ENCODE results near the gene SCARF2. TPM values are rescaled to one million over a fixed set of nuclear protein-coding genes. Genes with fewer than 3 reads are reported as not detected.

The SCARF2 gene
- total and polyA plus RNA-seq, 2 experiments from 2014 or later = 7.9 to 45.6 TPM

GRCh38 chr22:20401376-20402014 lies 36.1 kb downstream of the SCARF2 start:
- TF ChIP-seq EZH2phosphoT487 (IDR thresholded peaks at IDR 0.05; ENCODE audit: insufficient read depth, low read depth) (no peak), EZH2 (IDR thresholded peaks at IDR 0.05; ENCODE audit: insufficient read depth, poor library complexity, severe bottlenecking) (no peak)
- Histone ChIP-seq H2AFZ (no peak overlapping the region), H3K4me2 (ENCODE audit: unreplicated experiment) (no peak overlapping the region), H3K79me2 (ENCODE audit: insufficient read depth) (peaks cover 32% of the 10 kb centered on the region), H4K20me1 (ENCODE audit: insufficient read depth) (no peaks in the 10 kb centered on the region), H3K36me3 (ENCODE audit: low read depth) (no peaks in the 10 kb centered on the region), H3K4me3 (no peak overlapping the region), H3K9me2 (ENCODE audit: insufficient read depth) (no peaks in the 10 kb centered on the region), H3K4me1 (ENCODE audit: insufficient read depth) (peaks cover under 1% of the 10 kb centered on the region; the same call in 1 of the 2 replicates), H3K9me3 (ENCODE audit: low read depth) (no peaks in the 10 kb centered on the region), H3F3A (ENCODE audit: insufficient read depth) (peaks cover 11% of the 10 kb centered on the region), H3K27me3 (replicated peaks; ENCODE audit: insufficient read depth) (no peaks in the 10 kb centered on the region), H3K9ac (no peak overlapping the region), H3K27ac (no peak overlapping the region)
- 98 to 99% methylated on average over 8 to 13 of the region's 13 CpGs for WGBS, 2 experiments (ENCODE audit: low coverage in 1 of 2, low lambda C conversion rate in 2 of 2, missing lambda C conversion rate in 2 of 2)
- DNase-seq = no peak
- in situ Hi-C loops (cut with MboI) = no loop called here

- Histone ChIP-seq H4K20me1 (ENCODE audit: insufficient read depth) (no peaks in the 10 kb centered on the region), H3K4me2 (ENCODE audit: unreplicated experiment) (no peak overlapping the region), H3K4me3 (no peak overlapping the region), H3K9me3 (ENCODE audit: low read depth) (no peaks in the 10 kb centered on the region), H3K4me1 (ENCODE audit: insufficient read depth) (peaks cover 4% of the 10 kb centered on the region; the same call in 1 of the 2 replicates), H3K79me2 (ENCODE audit: insufficient read depth) (peaks cover 32% of the 10 kb centered on the region), H3K27ac (no peak overlapping the region), H2AFZ (no peak overlapping the region), H3K36me3 (ENCODE audit: low read depth) (no peaks in the 10 kb centered on the region), H3F3A (ENCODE audit: insufficient read depth) (peaks cover 18% of the 10 kb centered on the region), H3K9ac (no peak overlapping the region), H3K27me3 (replicated peaks; ENCODE audit: insufficient read depth) (no peaks in the 10 kb centered on the region), H3K9me2 (ENCODE audit: insufficient read depth) (no peaks in the 10 kb centered on the region)
- in situ Hi-C loops (cut with MboI) = no loop called here
- DNase-seq = no peak
- WGBS, 2 experiments (ENCODE audit: low coverage in 1 of 2, low lambda C conversion rate in 2 of 2, missing lambda C conversion rate in 2 of 2) = 90 to 93% methylated on average over 14 to 15 of the region's 15 CpGs
- no peak for TF ChIP-seq EZH2 (IDR thresholded peaks at IDR 0.05; ENCODE audit: insufficient read depth, poor library complexity, severe bottlenecking)
- no peak for TF ChIP-seq EZH2phosphoT487 (IDR thresholded peaks at IDR 0.05; ENCODE audit: insufficient read depth, low read depth)
Observed at GRCh38 chr22:20400606-20401375, 36.8 kb downstream of the SCARF2 start.

DNA sequence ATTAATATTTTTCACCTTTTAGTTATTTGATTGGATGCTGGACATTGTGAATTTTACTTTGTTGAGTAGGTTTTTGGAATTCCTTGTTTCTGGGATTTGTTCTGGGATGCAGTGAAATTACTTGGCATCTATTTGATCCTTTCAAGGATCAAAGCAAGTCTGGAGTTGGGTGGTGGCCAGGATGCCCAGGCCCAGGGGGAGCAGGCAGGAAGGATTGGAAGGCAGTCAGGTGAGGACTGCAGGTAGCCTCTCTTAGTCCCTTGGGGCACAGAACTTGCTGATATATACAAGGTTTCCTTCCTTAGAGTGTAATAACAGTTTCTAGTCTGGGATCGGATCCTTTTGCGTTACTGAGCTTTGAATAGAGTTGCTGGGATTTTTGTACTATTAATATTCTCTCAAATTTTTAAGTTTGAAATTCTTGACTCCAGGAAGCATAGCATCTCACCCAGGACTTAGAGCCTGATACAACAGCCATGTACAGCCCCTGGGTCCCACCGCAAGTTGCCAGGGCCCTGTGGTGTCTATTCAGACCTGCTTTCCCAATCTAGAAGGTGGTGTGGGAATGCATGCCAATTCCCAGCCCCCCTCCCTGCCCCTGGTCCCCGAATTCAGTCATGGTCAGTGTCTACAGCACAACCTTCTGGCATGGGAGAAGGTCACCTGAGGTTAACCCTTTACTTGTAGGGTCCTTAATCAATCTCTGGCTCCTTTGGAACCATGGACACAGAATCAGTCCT lies 37.6 kb downstream of the SCARF2 start:
- H3K79me2 ChIP-seq (ENCODE audit: insufficient read depth) = peaks cover 40% of the 10 kb centered on the region
- no peaks in the 10 kb centered on the region for H4K20me1 ChIP-seq (ENCODE audit: insufficient read depth)
- DNase-seq = no peak
- TF ChIP-seq EZH2 (IDR thresholded peaks at IDR 0.05; ENCODE audit: insufficient read depth, poor library complexity, severe bottlenecking) (no peak), EZH2phosphoT487 (IDR thresholded peaks at IDR 0.05; ENCODE audit: insufficient read depth, low read depth) (no peak)
- no peak overlapping the region for H3K4me3 ChIP-seq
- H2AFZ ChIP-seq = no peak overlapping the region
- H3K27ac ChIP-seq = no peak overlapping the region
- no peak overlapping the region for H3K4me2 ChIP-seq (ENCODE audit: unreplicated experiment)
- H3K9me3 ChIP-seq (ENCODE audit: low read depth) = no peaks in the 10 kb centered on the region
- no peak overlapping the region for H3K9ac ChIP-seq
- H3K36me3 ChIP-seq (ENCODE audit: low read depth) = no peaks in the 10 kb centered on the region
- H3K4me1 ChIP-seq (ENCODE audit: insufficient read depth) = peaks cover 4% of the 10 kb centered on the region; the same call in 1 of the 2 replicates
- no peaks in the 10 kb centered on the region for H3K27me3 ChIP-seq (replicated peaks; ENCODE audit: insufficient read depth)
- 86 to 91% methylated on average over 4 of the region's 4 CpGs for WGBS, 2 experiments (ENCODE audit: low coverage in 1 of 2, low lambda C conversion rate in 2 of 2, missing lambda C conversion rate in 2 of 2)
- H3K9me2 ChIP-seq (ENCODE audit: insufficient read depth) = no peaks in the 10 kb centered on the region
- in situ Hi-C loops (cut with MboI) = no loop called here
- peaks cover 18% of the 10 kb centered on the region for H3F3A ChIP-seq (ENCODE audit: insufficient read depth)

DNA sequence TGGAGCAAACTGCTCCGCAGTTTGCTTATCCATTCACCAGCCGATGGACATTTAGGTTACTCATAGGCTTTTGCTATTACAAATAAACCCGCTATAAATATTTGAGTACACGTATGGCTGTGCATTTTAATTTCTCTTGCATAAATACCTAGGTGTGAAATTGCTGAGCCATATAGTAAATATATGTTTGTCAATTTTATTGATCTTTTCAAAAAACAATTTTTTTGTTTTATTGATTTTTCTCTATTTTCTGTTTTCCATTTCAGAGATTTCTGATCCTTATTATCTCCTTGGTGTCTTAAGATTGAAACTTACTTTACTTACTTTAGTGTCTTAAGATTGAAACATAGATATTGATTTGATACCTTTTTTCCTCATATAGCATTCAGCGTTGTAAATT lies 39.2 kb downstream of the SCARF2 start:
- in situ Hi-C loops (cut with MboI) = no loop called here
- no peak overlapping the region for H3K4me2 ChIP-seq (ENCODE audit: unreplicated experiment)

More for the DNA sequence above, 39.2 kb downstream of the SCARF2 start:
- Histone ChIP-seq H3K9me2 (ENCODE audit: insufficient read depth) (no peaks in the 10 kb centered on the region), H3K36me3 (ENCODE audit: low read depth) (no peaks in the 10 kb centered on the region), H3K79me2 (ENCODE audit: insufficient read depth) (peaks cover 43% of the 10 kb centered on the region), H3K4me1 (ENCODE audit: insufficient read depth) (peaks cover 4% of the 10 kb centered on the region; the same call in 1 of the 2 replicates), H3K4me3 (no peak overlapping the region), H3K9ac (no peak overlapping the region), H2AFZ (no peak overlapping the region), H3K27ac (no peak overlapping the region), H4K20me1 (ENCODE audit: insufficient read depth) (no peaks in the 10 kb centered on the region), H3K27me3 (replicated peaks; ENCODE audit: insufficient read depth) (no peaks in the 10 kb centered on the region), H3F3A (ENCODE audit: insufficient read depth) (peaks cover 18% of the 10 kb centered on the region), H3K9me3 (ENCODE audit: low read depth) (no peaks in the 10 kb centered on the region)
- TF ChIP-seq EZH2phosphoT487 (IDR thresholded peaks at IDR 0.05; ENCODE audit: insufficient read depth, low read depth) = no peak
- TF ChIP-seq EZH2 (IDR thresholded peaks at IDR 0.05; ENCODE audit: insufficient read depth, poor library complexity, severe bottlenecking) = no peak
- 93 to 96% methylated on average over 5 of the region's 5 CpGs for WGBS, 2 experiments (ENCODE audit: low coverage in 1 of 2, low lambda C conversion rate in 2 of 2, missing lambda C conversion rate in 2 of 2)
- no peak for DNase-seq

All from GM23248 (cell line).